Measurements from ENCODE around the gene AFF4. TPM values are rescaled to one million over a fixed set of nuclear protein-coding genes. Genes with fewer than 3 reads are reported as not detected.

AFF4 gene
- total and polyA plus RNA-seq, 2 of the 4 experiments (the other 2 are of a cell fraction), result 27.3 to 57.2 TPM

- no peak overlapping the region for H4K8ac ChIP-seq (ENCODE audit: low read depth in 2 of 2, low read length in 2 of 2)
- dilution Hi-C loops (cut with HindIII; ENCODE audit: low sequenced_read_pairs, unreplicated experiment) (no loop called here), in situ Hi-C loops (cut with MboI; ENCODE audit: low sequenced_read_pairs) (no loop called here), intact Hi-C loops (cut with micrococcal nuclease) (no loop called here)
- no peak overlapping the region for H3K56ac ChIP-seq (ENCODE audit: extremely low read depth, insufficient read depth, low read length)
- H3K14ac ChIP-seq (replicated peaks; ENCODE audit: low read depth, low read length), result no peak overlapping the region
- no peak overlapping the region for H3K18ac ChIP-seq (ENCODE audit: low read depth, low read length)
- H2AFZ ChIP-seq (replicated peaks; ENCODE audit: low read length, poor library complexity), result no peak overlapping the region
- BruUV-seq (replicated peaks), result no TSS peak
- peaks cover 34 to 45% of the 10 kb centered on the region in 2 experiments for H3K79me1 ChIP-seq (ENCODE audit: low read depth in 1 of 2, low read length in 2 of 2)
- no peak overlapping the region for H3K4me2 ChIP-seq (ENCODE audit: low read depth, low read length)
- CTCF ChIA-PET, result interaction anchor here (1.1 kb wide), 1 partner anchor 10 kb away, joined by 4 read pairs; no protein-coding TSS in a partner anchor
- H2BK20ac ChIP-seq (ENCODE audit: low read depth, low read length), result no peak overlapping the region
- no peaks in the 10 kb centered on the region for H3K9me3 ChIP-seq (ENCODE audit: control insufficient read depth, insufficient read depth, low read length)
- H3K4ac ChIP-seq (ENCODE audit: low read depth, low read length), result no peak overlapping the region
- DNase-seq, result no peak
- 0 out of 2 replicates have a peak, but pooled peaks have one; percentile 13 for ATAC-seq (ENCODE audit: low read depth)
- H4K91ac ChIP-seq (ENCODE audit: insufficient read depth, low read depth, low read length), result no peak overlapping the region
- no peak overlapping the region for H3K4me3 ChIP-seq (ENCODE audit: insufficient read depth, low read depth, low read length)
- no peak overlapping the region for H3K23ac ChIP-seq (ENCODE audit: low read depth, low read length)
- H3K4me1 ChIP-seq (ENCODE audit: control insufficient read depth, insufficient read depth, low read length), result no peaks in the 10 kb centered on the region
- no peak overlapping the region for H2BK120ac ChIP-seq (ENCODE audit: low read depth, low read length)
- no peak overlapping the region for H2AK9ac ChIP-seq (replicated peaks; ENCODE audit: low read depth, low read length, poor library complexity)
- no peak overlapping the region for H4K5ac ChIP-seq (ENCODE audit: low read depth, low read length)
- no peak overlapping the region for H2BK5ac ChIP-seq (ENCODE audit: low read depth, low read length, poor library complexity, severe bottlenecking)
- H2AK5ac ChIP-seq (ENCODE audit: low read depth, low read length), result no peak overlapping the region
- TF ChIP-seq RAD21 (IDR thresholded peaks at IDR 0.05; ENCODE audit: low read length), result no peak
- TF ChIP-seq CEBPB (IDR thresholded peaks at IDR 0.05; ENCODE audit: low read depth, low read length), result no peak
- TF ChIP-seq POLR2A (IDR thresholded peaks at IDR 0.05; ENCODE audit: low read depth, low read length), result no peak
- H3K27me3 ChIP-seq (ENCODE audit: control insufficient read depth, insufficient read depth, low read length), result no peaks in the 10 kb centered on the region
- H2BK15ac ChIP-seq (ENCODE audit: low read depth, low read length), result no peak overlapping the region
- peaks cover 28% of the 10 kb centered on the region for H3K36me3 ChIP-seq (ENCODE audit: control insufficient read depth, insufficient read depth, low read length)
- no peak overlapping the region for H3K27ac ChIP-seq (ENCODE audit: insufficient read depth, low read length)
- no peaks in the 10 kb centered on the region for H3K9me1 ChIP-seq (ENCODE audit: insufficient read depth, low read length)
- H4K20me1 ChIP-seq (ENCODE audit: insufficient read depth, low read length), result peaks cover 4% of the 10 kb centered on the region; the same call in 1 of the 2 replicates
- 0% methylated on average over 1 of the region's 3 CpGs; no CpG with 5 or more reads in 1 of the 2 experiments for whole genome bisulfite sequencing, 2 experiments (ENCODE audit: extremely low coverage in 2 of 2, insufficient read length in 1 of 2)
- no peak overlapping the region for H3K9ac ChIP-seq (ENCODE audit: low read depth, low read length)
- POLR2A ChIA-PET (ENCODE audit: unreplicated experiment), result no interaction called here
Observed at GRCh38 chr5:132898094-132898493, 65.3 kb downstream of the AFF4 start.
